Transverse colon (tissue), 4 donors: ENCODE results near the gene RNLS. TPM values are rescaled to one million over a fixed set of nuclear protein-coding genes. Genes with fewer than 3 reads are reported as not detected.

ENCODE experiments used
- DNase-seq: peaks from one replicate; pipeline ENCODE4 v3.0.0-alpha.2; 2019
- H3K27ac ChIP-seq, 4 donors: fragments of 200-600 bp; sonication (generic); 2 replicates each; pipeline ENCODE4 v1.5.1; 2016 to 2018; ENCODE audit warnings: inconsistent platforms in 4 of 4
- H3K27me3 ChIP-seq: fragments of 200-600 bp; sonication (generic); 2 replicates; pipeline ENCODE4 v1.5.1; 2017; ENCODE audit warnings: inconsistent platforms
- H3K36me3 ChIP-seq, 4 donors: fragments of 200-600 bp; sonication (generic); 2 replicates each; pipeline ENCODE4 v1.5.1; 2017 to 2019; ENCODE audit warnings: inconsistent platforms in 4 of 4
- H3K4me1 ChIP-seq, 4 donors: fragments of 200-600 bp; sonication (generic); 2 replicates each; pipeline ENCODE4 v1.5.1; 2017 to 2020; ENCODE audit warnings: inconsistent platforms in 4 of 4
- H3K4me3 ChIP-seq, 4 donors: fragments of 200-600 bp; sonication (generic); 1 replicate in 1 of 4; 2 replicates in 3 of 4; pipeline versions ENCODE4 v1.5.1 to v1.6.1; 2017 to 2019; ENCODE audit warnings: inconsistent platforms in 4 of 4
- H3K9me3 ChIP-seq, 2 donors: fragments of 200-600 bp; sonication (generic); 2 replicates each; pipeline ENCODE4 v1.5.1; 2017 to 2019; ENCODE audit warnings: inconsistent platforms in 2 of 2
- CTCF ChIP-seq, 5 experiments: fragments of 200-600 bp in 3 of 5; fragments of 450-650 bp in 2 of 5; sonication (generic) in 3 of 5; IDR thresholded peaks; 1 replicate in 2 of 5; 2 replicates in 3 of 5; pipeline ENCODE4 v1.5.1; 2016 to 2017; ENCODE audit warnings: antibody characterized with exemption in 5 of 5, inconsistent platforms in 3 of 5, mild to moderate bottlenecking in 2 of 5, moderate library complexity in 1 of 5
- EP300 ChIP-seq: sonication (generic); formaldehyde crosslinking; IDR thresholded peaks from one replicate; pipeline ENCODE4 v1.6.1; 2017; ENCODE audit warnings: antibody characterized with exemption, low read depth
- POLR2A ChIP-seq: fragments of 450-650 bp; IDR thresholded peaks from one replicate; pipeline ENCODE4 v1.6.1; 2016; ENCODE audit warnings: antibody characterized with exemption, mild to moderate bottlenecking, moderate library complexity
- POLR2AphosphoS5 ChIP-seq, 3 donors: sonication (generic); formaldehyde crosslinking; IDR thresholded peaks; one replicate each; pipeline ENCODE4 v1.6.1; 2016; ENCODE audit warnings: antibody characterized with exemption in 3 of 3
- WGBS, 2 donors: methylation state at CpG; one replicate each; pipeline ENCODE4 v1.1.5; 2018; ENCODE audit warnings: low coverage in 1 of 2; 5-methylcytosine and 5-hydroxymethylcytosine counted together
- in situ Hi-C, 4 donors: fragments of 200-750 bp; cut with MboI; loops; one replicate each; pipeline versions ENCODE4 v1.15.0 to v1.15.1; 2017; ENCODE audit warnings: low sequenced_read_pairs in 3 of 4, low pct_ligation_motif_present in 1 of 4, low pct_unique_long_range_greater_than_20kb in 1 of 4
- intact Hi-C: fragments of 100-400 bp; cut with DNase I; formaldehyde crosslinking; loops from one replicate; pipeline ENCODE4 v1.15.1; 2023; ENCODE audit warnings: low total_unique reads
- total RNA-seq, 4 donors: library from RNA; depleted of rRNA; stranded (reverse); fragments of >200 nt; gene quantifications; one replicate each; pipeline ENCODE4 v1.1.0, GENCODE V29; 2016

RNLS gene
- total RNA-seq, 4 donors from 2014 or later = 2.4 to 78.2 (median 28.9) TPM

DNA sequence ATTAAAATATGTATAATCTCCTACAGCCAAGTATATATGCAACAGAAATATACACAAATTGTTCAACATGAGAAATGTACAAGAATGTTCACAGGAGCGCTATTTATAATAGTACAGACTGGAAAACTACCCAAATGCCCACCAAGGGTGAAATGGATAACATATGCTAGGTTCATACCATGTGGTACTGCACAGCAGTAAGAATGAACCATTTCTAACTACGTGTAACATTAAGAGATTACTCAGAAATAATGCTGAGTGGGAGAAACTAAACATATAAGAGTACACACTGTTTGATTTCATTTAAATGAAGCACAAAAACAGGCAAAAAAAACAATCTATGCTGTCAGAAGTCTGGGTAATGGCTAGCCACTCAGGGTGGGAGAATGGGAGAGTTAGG, 45.8 kb downstream of the RNLS start:
- Histone ChIP-seq H3K27me3 (no peaks in the 10 kb centered on the region), H3K36me3 (no peaks in the 10 kb centered on the region), H3K4me3 (no peak overlapping the region), H3K27ac (no peak overlapping the region), H3K4me1 (no peaks in the 10 kb centered on the region), H3K9me3 (no peaks in the 10 kb centered on the region)
- in situ Hi-C loops (loop anchor here in 1 of 4 donors (25.0 kb wide), 1 partner anchor 700 kb away; no protein-coding TSS in a partner anchor), intact Hi-C loops (no loop called here)
- DNase-seq = no peak
- no peak for TF ChIP-seq EP300
- no peak for TF ChIP-seq POLR2A
- no peak for TF ChIP-seq POLR2AphosphoS5 (IDR thresholded peaks at IDR 0.05)
- TF ChIP-seq CTCF (IDR thresholded peaks at IDR 0.05) = no peak
- 77 to 80% methylated on average over 2 of the region's 2 CpGs for WGBS, 2 donors

DNA sequence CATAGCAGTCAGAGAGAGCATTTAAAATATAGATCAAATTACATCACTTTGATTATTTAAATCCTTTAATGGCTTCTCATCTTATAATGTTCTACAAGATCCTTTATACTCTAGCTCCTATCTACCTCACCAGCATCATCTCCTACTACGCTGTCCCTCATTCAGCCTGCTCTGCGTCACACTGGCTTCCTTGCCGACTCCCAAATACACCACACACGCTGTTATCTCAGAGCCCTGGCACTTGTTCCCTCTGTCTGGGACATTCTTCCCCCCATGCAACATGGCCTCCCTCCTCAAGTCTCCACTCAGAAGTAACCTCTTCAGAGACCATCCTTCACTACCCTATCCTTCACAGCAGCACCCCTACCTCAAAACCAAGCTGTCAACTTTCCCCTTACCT, 46.7 kb downstream of the RNLS start:
- H3K27ac ChIP-seq = no peak overlapping the region
- in situ Hi-C loops = loop anchor here in 1 of 4 donors (25.0 kb wide), 1 partner anchor 699 kb away; no protein-coding TSS in a partner anchor
- H3K27me3 ChIP-seq = no peaks in the 10 kb centered on the region
- intact Hi-C loops = no loop called here
- DNase-seq = no peak
- H3K4me3 ChIP-seq = no peak overlapping the region
- H3K9me3 ChIP-seq = no peaks in the 10 kb centered on the region
- WGBS, 2 donors = 69 to 97% methylated on average over 4 of the region's 4 CpGs
- no peak for TF ChIP-seq POLR2A
- TF ChIP-seq CTCF (IDR thresholded peaks at IDR 0.05) = no peak
- TF ChIP-seq EP300 = no peak
- TF ChIP-seq POLR2AphosphoS5 (IDR thresholded peaks at IDR 0.05) = no peak
- no peaks in the 10 kb centered on the region for H3K4me1 ChIP-seq
- no peaks in the 10 kb centered on the region for H3K36me3 ChIP-seq

- TF ChIP-seq EP300 (no peak), CTCF (IDR thresholded peaks at IDR 0.05) (no peak), POLR2A (no peak), POLR2AphosphoS5 (IDR thresholded peaks at IDR 0.05) (no peak)
- H3K4me3 ChIP-seq = no peak overlapping the region
- H3K27me3 ChIP-seq = no peaks in the 10 kb centered on the region
- no peaks in the 10 kb centered on the region for H3K36me3 ChIP-seq
- intact Hi-C loops (no loop called here), in situ Hi-C loops (loop anchor here in 1 of 4 donors (25.0 kb wide), 1 partner anchor 697 kb away; no protein-coding TSS in a partner anchor)
- H3K9me3 ChIP-seq = no peaks in the 10 kb centered on the region
- no peak overlapping the region for H3K27ac ChIP-seq
- no peak for DNase-seq
- WGBS, 2 donors = 82 to 85% methylated on average over 1 of the region's 1 CpG
- no peaks in the 10 kb centered on the region for H3K4me1 ChIP-seq
These were observed 48.9 kb downstream of the RNLS start for GRCh38 chr10:88534072-88534665.

GRCh38 chr10:88531392-88532052, 51.6 kb downstream of the RNLS start:
- H3K4me3 ChIP-seq = no peak overlapping the region
- WGBS, 2 donors = 84 to 86% methylated on average over 4 of the region's 4 CpGs
- H3K27ac ChIP-seq = no peak overlapping the region
- no peaks in the 10 kb centered on the region for H3K36me3 ChIP-seq
- intact Hi-C loops = no loop called here
- H3K9me3 ChIP-seq = no peaks in the 10 kb centered on the region
- TF ChIP-seq EP300 (no peak), POLR2AphosphoS5 (IDR thresholded peaks at IDR 0.05) (no peak), CTCF (IDR thresholded peaks at IDR 0.05) (no peak), POLR2A (no peak)
- H3K27me3 ChIP-seq = no peaks in the 10 kb centered on the region
- in situ Hi-C loops = loop anchor here in 1 of 4 donors (25.0 kb wide), 1 partner anchor 694 kb away; no protein-coding TSS in a partner anchor
- DNase-seq = no peak
- no peaks in the 10 kb centered on the region for H3K4me1 ChIP-seq
